Ovary (tissue), 3 donors: Measurements from ENCODE around the gene CIZ1.

Experiments used
- EP300 ChIP-seq: sonication (generic); formaldehyde crosslinking; IDR thresholded peaks from one replicate; pipeline ENCODE4 v1.6.1; 2017; ENCODE audit warnings: antibody characterized with exemption
- POLR2A ChIP-seq: fragments of 450-650 bp; IDR thresholded peaks from one replicate; pipeline ENCODE4 v1.6.1; 2017; ENCODE audit warnings: antibody characterized with exemption, mild to moderate bottlenecking, moderate library complexity
- TF ChIP-seq, protein P1 (sequence below), 3 donors: fragments of 450-650 bp in 2 of 3; fragments of 200-600 bp in 1 of 3; IDR thresholded peaks; one replicate each; pipeline versions ENCODE4 v1.5.1 to v1.8.0; 2016 to 2022; ENCODE audit warnings: antibody characterized with exemption in 3 of 3, mild to moderate bottlenecking in 1 of 3
- donor health status: DM: no; HTN: no; CAD: no.

DNA sequence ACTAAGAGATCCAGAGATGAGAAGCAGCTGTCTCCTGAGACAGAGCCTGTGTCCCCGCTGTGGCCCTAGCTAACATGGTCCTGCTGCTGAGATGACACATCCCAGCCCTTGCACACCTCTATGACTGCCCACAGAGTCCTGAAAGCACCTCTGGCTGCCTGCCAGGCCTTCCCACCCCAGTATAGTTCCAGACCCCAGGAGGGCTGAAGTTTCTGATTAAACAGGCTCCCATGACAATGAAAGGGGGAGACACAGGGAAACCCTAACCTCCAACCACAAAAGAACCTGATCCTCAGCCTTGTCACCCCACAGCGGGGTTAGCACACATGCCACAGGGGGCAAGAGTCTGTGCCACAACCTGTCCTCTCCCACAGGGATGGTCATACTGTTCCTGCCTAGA is 15.6 kb downstream of the CIZ1 start:
- TF ChIP-seq EP300, result no peak
- no peak for TF ChIP-seq POLR2A
- TF ChIP-seq, protein P1, sequence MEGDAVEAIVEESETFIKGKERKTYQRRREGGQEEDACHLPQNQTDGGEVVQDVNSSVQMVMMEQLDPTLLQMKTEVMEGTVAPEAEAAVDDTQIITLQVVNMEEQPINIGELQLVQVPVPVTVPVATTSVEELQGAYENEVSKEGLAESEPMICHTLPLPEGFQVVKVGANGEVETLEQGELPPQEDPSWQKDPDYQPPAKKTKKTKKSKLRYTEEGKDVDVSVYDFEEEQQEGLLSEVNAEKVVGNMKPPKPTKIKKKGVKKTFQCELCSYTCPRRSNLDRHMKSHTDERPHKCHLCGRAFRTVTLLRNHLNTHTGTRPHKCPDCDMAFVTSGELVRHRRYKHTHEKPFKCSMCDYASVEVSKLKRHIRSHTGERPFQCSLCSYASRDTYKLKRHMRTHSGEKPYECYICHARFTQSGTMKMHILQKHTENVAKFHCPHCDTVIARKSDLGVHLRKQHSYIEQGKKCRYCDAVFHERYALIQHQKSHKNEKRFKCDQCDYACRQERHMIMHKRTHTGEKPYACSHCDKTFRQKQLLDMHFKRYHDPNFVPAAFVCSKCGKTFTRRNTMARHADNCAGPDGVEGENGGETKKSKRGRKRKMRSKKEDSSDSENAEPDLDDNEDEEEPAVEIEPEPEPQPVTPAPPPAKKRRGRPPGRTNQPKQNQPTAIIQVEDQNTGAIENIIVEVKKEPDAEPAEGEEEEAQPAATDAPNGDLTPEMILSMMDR (IDR thresholded peaks at IDR 0.05), result no peak
